ENCODE results near the gene BMPR1B. TPM values are rescaled to one million over a fixed set of nuclear protein-coding genes. Genes with fewer than 3 reads are reported as not detected.
"Not testable (repeated sequence)": the region's sequence is repeated elsewhere in the genome, so short reads cannot be mapped to it uniquely, and the experiment has no call there.

The BMPR1B gene
- total RNA-seq, 1 experiment from 2014 or later, result 0.35 TPM

- H3T11ph ChIP-seq (ENCODE audit: low read length), result no peak overlapping the region
- WGBS (ENCODE audit: extremely low coverage, insufficient read length, low lambda C conversion rate), result no CpG with 5 or more reads among the region's 2 CpGs
- H3K18ac ChIP-seq (ENCODE audit: insufficient read length, low read depth, low read length), result no peak overlapping the region
- no peak overlapping the region for H2AK5ac ChIP-seq (ENCODE audit: insufficient read length, low read length)
- TF ChIP-seq CTCF (conservative IDR thresholded peaks at IDR 0.05), result no peak
- H3K27ac Mint-ChIP-seq, result no peak overlapping the region
- H3K4me1 Mint-ChIP-seq, result peaks cover 8 to 12% of the 10 kb centered on the region in 2 experiments
- no peaks in the 10 kb centered on the region for H3K79me1 ChIP-seq (ENCODE audit: insufficient read depth, low read depth, low read length, poor library complexity, severe bottlenecking)
- H3K27me3 ChIP-seq (ENCODE audit: insufficient read depth, low read length), result no peaks in the 10 kb centered on the region
- no peak overlapping the region for H4K5ac ChIP-seq (ENCODE audit: insufficient read length, low read depth, low read length)
- H3K4me2 ChIP-seq (ENCODE audit: insufficient read depth, insufficient read length, low read length), result no peak overlapping the region
- no peak overlapping the region for H2BK120ac ChIP-seq (ENCODE audit: low read depth, low read length, poor library complexity, severe bottlenecking)
- no peaks in the 10 kb centered on the region for H3K4me1 ChIP-seq (ENCODE audit: insufficient read depth, low read length)
- no peak overlapping the region for H2AFZ ChIP-seq (ENCODE audit: low read length)
- H4K20me1 ChIP-seq (ENCODE audit: control insufficient read depth, insufficient read depth, insufficient read length), result no peaks in the 10 kb centered on the region
- no peaks in the 10 kb centered on the region for H3K79me2 ChIP-seq (ENCODE audit: insufficient read depth, low read length)
- DNase-seq, result no peak
- no peaks in the 10 kb centered on the region for H3K23me2 ChIP-seq (ENCODE audit: insufficient read length, low read depth, low read length, poor library complexity, severe bottlenecking)
- no peak overlapping the region for H3K14ac ChIP-seq (ENCODE audit: insufficient read depth, low read length)
- no peak overlapping the region for H2BK20ac ChIP-seq (ENCODE audit: low read depth, low read length, poor library complexity, severe bottlenecking)
- H2BK5ac ChIP-seq (ENCODE audit: insufficient read length, low read length), result no peak overlapping the region
- no peak overlapping the region for H4K91ac ChIP-seq (ENCODE audit: insufficient read length, low read depth, low read length)
- H3K36me3 Mint-ChIP-seq (ENCODE audit: insufficient read depth in 1 of 3, low read depth in 3 of 3), result no peaks in the 10 kb centered on the region
- no peaks in the 10 kb centered on the region for H3K9me3 ChIP-seq (ENCODE audit: control insufficient read depth, low read depth, low read length)
- H3K27me3 Mint-ChIP-seq (ENCODE audit: low read depth), result no peaks in the 10 kb centered on the region; the same call in 1 of the 2 replicates
- H2BK15ac ChIP-seq (ENCODE audit: low read depth, low read length), result no peak overlapping the region
- H3K56ac ChIP-seq (ENCODE audit: insufficient read length, low read depth, low read length), result no peak overlapping the region
- no peak overlapping the region for H3K9ac ChIP-seq (ENCODE audit: extremely low read depth, insufficient read length, low read length)
- peaks cover 0 to 4% of the 10 kb centered on the region in 2 experiments; a peak in 1 of 5 replicates for H3K9me3 Mint-ChIP-seq
- H3K4me3 Mint-ChIP-seq, result no peak overlapping the region
- no peak overlapping the region for H2BK12ac ChIP-seq (ENCODE audit: insufficient read length, low read depth, low read length)
- no peak overlapping the region for H4K8ac ChIP-seq (replicated peaks; ENCODE audit: insufficient read length, low read depth, low read length)
- H3K27ac ChIP-seq (ENCODE audit: insufficient read length, low read depth, low read length), result no peak overlapping the region
- no peak overlapping the region for H3K4ac ChIP-seq (ENCODE audit: low read depth, low read length)
- no peak overlapping the region for H3K23ac ChIP-seq (ENCODE audit: insufficient read length, low read depth, low read length)
Observed at GRCh38 chr4:95061220-95061619, 303.5 kb downstream of the BMPR1B start.

GRCh38 chr4:95061801-95062200, 304.0 kb downstream of the BMPR1B start:
- H3K23ac ChIP-seq (ENCODE audit: insufficient read length, low read depth, low read length); H3K23me2 ChIP-seq (ENCODE audit: insufficient read length, low read depth, low read length, poor library complexity, severe bottlenecking); H4K5ac ChIP-seq (ENCODE audit: insufficient read length, low read depth, low read length); H4K91ac ChIP-seq (ENCODE audit: insufficient read length, low read depth, low read length); H3K36me3 Mint-ChIP-seq (ENCODE audit: insufficient read depth in 1 of 3, low read depth in 3 of 3); H2BK15ac ChIP-seq (ENCODE audit: low read depth, low read length); H3K9ac ChIP-seq (ENCODE audit: extremely low read depth, insufficient read length, low read length); H3T11ph ChIP-seq (ENCODE audit: low read length); H3K79me1 ChIP-seq (ENCODE audit: insufficient read depth, low read depth, low read length, poor library complexity, severe bottlenecking); H2AK5ac ChIP-seq (ENCODE audit: insufficient read length, low read length); H2BK5ac ChIP-seq (ENCODE audit: insufficient read length, low read length); H3K27me3 Mint-ChIP-seq (ENCODE audit: low read depth); H3K27me3 ChIP-seq (ENCODE audit: insufficient read depth, low read length); H2BK12ac ChIP-seq (ENCODE audit: insufficient read length, low read depth, low read length); H3K9me3 Mint-ChIP-seq; H3K4me3 Mint-ChIP-seq; H4K20me1 ChIP-seq (ENCODE audit: control insufficient read depth, insufficient read depth, insufficient read length); H2BK20ac ChIP-seq (ENCODE audit: low read depth, low read length, poor library complexity, severe bottlenecking); H3K27ac ChIP-seq (ENCODE audit: insufficient read length, low read depth, low read length); H3K4me2 ChIP-seq (ENCODE audit: insufficient read depth, insufficient read length, low read length); H3K79me2 ChIP-seq (ENCODE audit: insufficient read depth, low read length); H3K4me1 ChIP-seq (ENCODE audit: insufficient read depth, low read length); H3K4ac ChIP-seq (ENCODE audit: low read depth, low read length); H3K9me3 ChIP-seq (ENCODE audit: control insufficient read depth, low read depth, low read length); H3K14ac ChIP-seq (ENCODE audit: insufficient read depth, low read length); H2BK120ac ChIP-seq (ENCODE audit: low read depth, low read length, poor library complexity, severe bottlenecking); H2AFZ ChIP-seq (ENCODE audit: low read length); H3K56ac ChIP-seq (ENCODE audit: insufficient read length, low read depth, low read length); H3K18ac ChIP-seq (ENCODE audit: insufficient read length, low read depth, low read length); H4K8ac ChIP-seq (replicated peaks; ENCODE audit: insufficient read length, low read depth, low read length); DNase-seq: not testable (repeated sequence)
- Mint-ChIP-seq H3K27ac (peak overlapping the region; percentile 41 to 61 (median 48); a peak in 4 of 7 replicates), H3K4me1 (peaks cover 8 to 12% of the 10 kb centered on the region in 2 experiments)
- no CpG with 5 or more reads among the region's 4 CpGs for WGBS (ENCODE audit: extremely low coverage, insufficient read length, low lambda C conversion rate)

All from H9 (cell line).